IMR-90 (cell line): ENCODE data around the gene XYLT2. TPM values are rescaled to one million over a fixed set of nuclear protein-coding genes. Genes with fewer than 3 reads are reported as not detected.

Experiments used
- ATAC-seq: fragments of 200-7000 bp; cut with Tn5 transposase; 2 replicates; pipeline ENCODE4 v1.9.1; 2020; ENCODE audit warnings: low read depth, mild to moderate bottlenecking, moderate library complexity
- BruUV-seq: library from RNA; stranded (reverse); fragments of 400-500 nt; replicated peaks from 2 replicates; lab custom pipeline; 2021; lab: Mats Ljungman, UMichigan
- CTCF ChIA-PET: fragments of 300-600 bp; formaldehyde crosslinking; extraction: SDS; loops from one replicate; lab custom pipeline; 2021; ENCODE audit warnings: antibody characterized with exemption; lab: Yijun Ruan, JAX
- POLR2A ChIA-PET: fragments of 300-600 bp; sonication (Branson Sonifier 250); formaldehyde crosslinking; loops from one replicate; lab custom pipeline; 2022; ENCODE audit warnings: antibody characterized with exemption; ENCODE audit not compliant: unreplicated experiment; lab: Charles Lee
- DNase-seq: peaks from one replicate; pipeline ENCODE4 v3.0.0; 2013
- H2AFZ ChIP-seq: replicated peaks from 2 replicates; pipeline ENCODE3; 2013; ENCODE audit warnings: low read length, mild to moderate bottlenecking; ENCODE audit not compliant: poor library complexity
- H2AK5ac ChIP-seq: 2 replicates; pipeline ENCODE4 v1.6.1; 2013; ENCODE audit warnings: low read depth, low read length, inconsistent platforms
- H2AK9ac ChIP-seq: replicated peaks from 2 replicates; pipeline ENCODE3; 2013; ENCODE audit warnings: mild to moderate bottlenecking, low read depth, low read length, moderate library complexity; ENCODE audit not compliant: poor library complexity
- H2BK120ac ChIP-seq: 2 replicates; pipeline ENCODE4 v1.6.1; 2013; ENCODE audit warnings: low read depth, low read length, inconsistent platforms
- H2BK15ac ChIP-seq: 3 replicates; pipeline ENCODE4 v1.6.1; 2013; ENCODE audit warnings: low read depth, low read length, inconsistent platforms
- H2BK20ac ChIP-seq: 2 replicates; pipeline ENCODE4 v1.6.1; 2013; ENCODE audit warnings: low read depth, mild to moderate bottlenecking, inconsistent platforms, low read length, moderate library complexity
- H2BK5ac ChIP-seq: 2 replicates; pipeline ENCODE4 v1.6.1; 2013; ENCODE audit warnings: mild to moderate bottlenecking, low read depth, low read length, inconsistent platforms; ENCODE audit not compliant: poor library complexity, severe bottlenecking
- H3K14ac ChIP-seq: replicated peaks from 2 replicates; pipeline ENCODE4 v1.6.1; 2013; ENCODE audit warnings: low read depth, low read length, inconsistent platforms
- H3K18ac ChIP-seq: 2 replicates; pipeline ENCODE4 v1.6.1; 2013; ENCODE audit warnings: low read depth, low read length, control low read depth
- H3K23ac ChIP-seq: 2 replicates; pipeline ENCODE4 v1.6.1; 2013; ENCODE audit warnings: low read depth, low read length, inconsistent platforms
- H3K27ac ChIP-seq: 2 replicates; pipeline ENCODE4 v1.5.1; 2013; ENCODE audit warnings: mild to moderate bottlenecking, control low read depth, low read length; ENCODE audit not compliant: insufficient read depth
- H3K27me3 ChIP-seq: 2 replicates; pipeline ENCODE4 v1.6.1; 2013; ENCODE audit warnings: low read length; ENCODE audit not compliant: control insufficient read depth, insufficient read depth
- H3K36me3 ChIP-seq: 2 replicates; pipeline ENCODE4 v1.6.1; 2013; ENCODE audit warnings: low read length, mixed read lengths; ENCODE audit not compliant: control insufficient read depth, insufficient read depth
- H3K4ac ChIP-seq: 2 replicates; pipeline ENCODE4 v1.6.1; 2013; ENCODE audit warnings: low read depth, low read length, inconsistent platforms
- H3K4me1 ChIP-seq: 2 replicates; pipeline ENCODE4 v1.6.1; 2013; ENCODE audit warnings: low read length, mixed read lengths; ENCODE audit not compliant: control insufficient read depth, insufficient read depth
- H3K4me2 ChIP-seq: 2 replicates; pipeline ENCODE4 v1.6.1; 2013; ENCODE audit warnings: low read depth, mild to moderate bottlenecking, control low read depth, low read length, moderate library complexity
- H3K4me3 ChIP-seq: 2 replicates; pipeline ENCODE4 v1.5.1; 2013; ENCODE audit warnings: low read depth, mild to moderate bottlenecking, control low read depth, low read length, moderate library complexity; ENCODE audit not compliant: insufficient read depth
- H3K56ac ChIP-seq: 2 replicates; pipeline ENCODE4 v1.6.1; 2013; ENCODE audit warnings: low read length, inconsistent platforms; ENCODE audit not compliant: insufficient read depth; ENCODE audit errors: extremely low read depth
- H3K79me1 ChIP-seq, 2 experiments: 2 replicates each; pipeline ENCODE4 v1.6.1; 2013; ENCODE audit warnings: low read length in 2 of 2, inconsistent platforms in 1 of 2, low read depth in 1 of 2
- H3K9ac ChIP-seq: 2 replicates; pipeline ENCODE4 v1.6.1; 2013; ENCODE audit warnings: low read depth, low read length, control low read depth
- H3K9me1 ChIP-seq: 2 replicates; pipeline ENCODE4 v1.6.1; 2013; ENCODE audit warnings: low read length, inconsistent platforms; ENCODE audit not compliant: insufficient read depth
- H3K9me3 ChIP-seq: 2 replicates; pipeline ENCODE4 v1.6.1; 2013; ENCODE audit warnings: low read length; ENCODE audit not compliant: control insufficient read depth, insufficient read depth
- H4K20me1 ChIP-seq: 2 replicates; pipeline ENCODE4 v1.6.1; 2013; ENCODE audit warnings: low read length, inconsistent platforms; ENCODE audit not compliant: insufficient read depth
- H4K5ac ChIP-seq: 2 replicates; pipeline ENCODE4 v1.6.1; 2013; ENCODE audit warnings: mild to moderate bottlenecking, low read depth, low read length, control low read depth
- H4K8ac ChIP-seq, 2 experiments: 2 replicates each; pipeline ENCODE4 v1.6.1; 2013; ENCODE audit warnings: low read depth in 2 of 2, low read length in 2 of 2, control low read depth in 1 of 2, inconsistent platforms in 1 of 2
- H4K91ac ChIP-seq: 2 replicates; pipeline ENCODE4 v1.6.1; 2013; ENCODE audit warnings: low read depth, low read length, inconsistent platforms; ENCODE audit not compliant: insufficient read depth
- BHLHE40 ChIP-seq: fragments of 150-350 bp; IDR thresholded peaks from 2 replicates; pipeline ENCODE4 v1.6.1; 2016; ENCODE audit warnings: mild to moderate bottlenecking, low read depth, low read length
- ELK1 ChIP-seq: fragments of 150-350 bp; IDR thresholded peaks from 2 replicates; pipeline ENCODE4 v1.6.1; 2016; ENCODE audit warnings: low read depth, mild to moderate bottlenecking, low read length, moderate library complexity, borderline replicate concordance
- FOS ChIP-seq: fragments of 150-350 bp; IDR thresholded peaks from 2 replicates; pipeline ENCODE4 v1.6.1; 2016; ENCODE audit warnings: low read depth, low read length
- MAFK ChIP-seq: IDR thresholded peaks from 2 replicates; pipeline ENCODE4 v1.6.1; 2012; ENCODE audit warnings: low read depth, low read length, improper control_type of control experiment
- MAZ ChIP-seq: IDR thresholded peaks from 2 replicates; pipeline ENCODE4 v1.6.1; 2012; ENCODE audit warnings: low read depth, mild to moderate bottlenecking, low read length, improper control_type of control experiment, moderate library complexity, borderline replicate concordance
- MXI1 ChIP-seq: IDR thresholded peaks from 2 replicates; pipeline ENCODE4 v1.6.1; 2012; ENCODE audit warnings: low read depth, mild to moderate bottlenecking, low read length, moderate library complexity, borderline replicate concordance
- POLR2A ChIP-seq: IDR thresholded peaks from 2 replicates; pipeline ENCODE4 v1.6.1; 2012; ENCODE audit warnings: mild to moderate bottlenecking, low read depth, low read length
- RCOR1 ChIP-seq: IDR thresholded peaks from 2 replicates; pipeline ENCODE4 v1.6.1; 2012; ENCODE audit warnings: mild to moderate bottlenecking, low read length, improper control_type of control experiment; ENCODE audit not compliant: insufficient replicate concordance
- WGBS, 2 experiments: methylation state at CpG; one replicate each; pipeline versions ENCODE4 v1.1.5 to v1.1.7; 2013; ENCODE audit warnings: missing lambda C conversion rate in 2 of 2; ENCODE audit not compliant: insufficient read length in 1 of 2; ENCODE audit errors: extremely low coverage in 2 of 2; 5-methylcytosine and 5-hydroxymethylcytosine counted together
- dilution Hi-C: fragments of 300-500 bp; cut with HindIII; formaldehyde crosslinking; loops from one replicate; pipeline ENCODE4 v1.14.3; 2018; ENCODE audit warnings: low sequenced_read_pairs; ENCODE audit not compliant: unreplicated experiment
- in situ Hi-C: fragments of 300-500 bp; cut with MboI; formaldehyde crosslinking; loops from 3 replicates; pipeline ENCODE4 v1.14.3; 2019; ENCODE audit warnings: low sequenced_read_pairs, inconsistent platforms, mixed read lengths
- intact Hi-C: fragments of 100-400 bp; cut with micrococcal nuclease; formaldehyde crosslinking; loops from 2 replicates; pipeline ENCODE4 v1.10.0; 2022
- polyA plus RNA-seq, 3 experiments: library from polyadenylated mRNA; depleted of rRNA; stranded (reverse); fragments of >200 nt; gene quantifications; 2 replicates each; pipeline ENCODE4 v1.2.3, GENCODE V29; 2012; ENCODE audit warnings: low replicate concordance in 1 of 3
- total RNA-seq: library from RNA; depleted of rRNA; stranded (reverse); fragments of >200 nt; gene quantifications from 2 replicates; pipeline ENCODE4 v1.2.3, GENCODE V29; 2012
- TF ChIP-seq, protein P1 (sequence below): fragments of 150-350 bp; IDR thresholded peaks from 2 replicates; pipeline ENCODE4 v1.6.1; 2017; ENCODE audit warnings: mild to moderate bottlenecking, antibody characterized with exemption, low read length, low read depth

The XYLT2 gene
- total and polyA plus RNA-seq, 2 of the 4 experiments (the other 2 are of a cell fraction) = 27.7 to 31.9 TPM

DNA sequence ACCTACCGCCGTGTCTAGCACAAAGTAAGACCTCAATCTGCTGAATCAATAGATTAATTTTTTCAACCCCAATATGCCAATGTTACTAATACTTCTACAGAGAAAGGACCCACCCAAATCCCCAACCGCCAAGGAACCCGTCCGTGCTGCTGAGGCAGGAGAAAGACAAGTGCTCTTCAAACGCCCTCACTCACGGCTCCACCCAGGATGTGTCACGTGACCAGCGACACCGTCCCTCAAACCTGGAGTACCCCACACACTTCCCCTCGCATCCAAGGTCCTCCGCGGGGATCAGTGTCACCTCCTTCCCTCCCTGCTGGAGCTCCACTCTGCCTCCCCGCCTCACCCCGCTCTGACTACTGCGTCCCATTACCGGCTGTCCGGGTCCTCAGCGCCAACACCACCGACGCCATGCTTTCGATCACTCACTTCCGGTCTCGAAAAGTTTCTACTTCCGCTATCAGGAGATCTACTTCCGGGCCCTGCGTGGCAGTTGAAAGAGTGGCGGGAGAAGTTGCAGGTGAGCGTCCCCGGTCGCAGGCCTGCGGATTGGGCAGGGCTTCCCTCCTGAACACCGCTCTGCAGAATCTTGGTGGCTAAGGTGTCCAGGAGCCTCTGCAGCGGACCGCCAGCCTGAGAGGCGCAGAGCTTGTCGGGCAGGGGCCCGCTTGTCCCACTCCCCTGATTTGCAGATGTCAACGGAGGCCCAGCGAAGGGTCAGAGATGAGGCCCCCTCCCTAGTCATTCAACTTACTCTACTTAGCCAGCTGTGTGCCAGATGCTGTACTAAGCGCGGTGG lies 27.0 kb downstream of the XYLT2 start, which contains the start of the genes EME1 and MRPL27:
Gene EME1 (plus strand): TSS at position 472 of the 799 bp plus-strand sequence. CDS start 1,980 bp downstream, outside the sequence.
Gene MRPL27 (minus strand): TSS at position 427 of the 799 bp plus-strand sequence. CDS start 14 bp downstream, at position 413.
- peak; percentile 93 for ATAC-seq
- in situ Hi-C loops (no loop called here), intact Hi-C loops (no loop called here), dilution Hi-C loops (no loop called here)
- Histone ChIP-seq H2BK15ac (peak within 1 kb of the TSS; percentile 96; the same call in 1 of the 3 replicates), H3K9me3 (no peaks in the 10 kb centered on the region), H2AK5ac (peak within 1 kb of the TSS; percentile 91), H3K36me3 (peaks cover 17% of the 10 kb centered on the region), H3K27ac (peak within 1 kb of the TSS; percentile 95), H3K9ac (peak within 1 kb of the TSS; percentile 88), H3K18ac (peak within 1 kb of the TSS; percentile 94), H3K4me1 (no peaks in the 10 kb centered on the region), H4K8ac (peak within 1 kb of the TSS; percentile 74 to 100), H4K20me1 (no peaks in the 10 kb centered on the region), H3K23ac (peak within 1 kb of the TSS; percentile 96), H2BK20ac (peak within 1 kb of the TSS; percentile 84; the same call in 1 of the 2 replicates), H3K27me3 (no peaks in the 10 kb centered on the region), H3K4me3 (peak within 1 kb of the TSS; percentile 67), H2AFZ (peak within 1 kb of the TSS; percentile 98), H3K4me2 (peak within 1 kb of the TSS; percentile 88), H2BK120ac (peak within 1 kb of the TSS; percentile 96), H3K79me1 (peaks cover 33 to 45% of the 10 kb centered on the region in 2 experiments), H4K5ac (peak within 1 kb of the TSS; percentile 99), H3K4ac (peak within 1 kb of the TSS; percentile 99), H2AK9ac (peak within 1 kb of the TSS; percentile 98), H4K91ac (peak within 1 kb of the TSS; percentile 100), H2BK5ac (peak within 1 kb of the TSS; percentile 96), H3K56ac (peak within 1 kb of the TSS; percentile 98), H3K14ac (peak within 1 kb of the TSS; percentile 98), H3K9me1 (peaks cover 7% of the 10 kb centered on the region; the same call in 1 of the 2 replicates)
- 2% methylated on average over 9 of the region's 42 CpGs; no CpG with 5 or more reads in 1 of the 2 experiments for WGBS, 2 experiments
- POLR2A ChIA-PET = no interaction called here
- no TSS peak for BruUV-seq
- TF ChIP-seq FOS (no peak), MAZ (peak; percentile 10; the same call in 1 of the 2 replicates), BHLHE40 (peak; percentile 80), MAFK (peak; percentile 27; the same call in 1 of the 2 replicates), MXI1 (peak; percentile 95), POLR2A (peak; percentile 91), RCOR1 (no peak), ELK1 (peak; percentile 77; the same call in 1 of the 2 replicates)
- TF ChIP-seq, protein P1, sequence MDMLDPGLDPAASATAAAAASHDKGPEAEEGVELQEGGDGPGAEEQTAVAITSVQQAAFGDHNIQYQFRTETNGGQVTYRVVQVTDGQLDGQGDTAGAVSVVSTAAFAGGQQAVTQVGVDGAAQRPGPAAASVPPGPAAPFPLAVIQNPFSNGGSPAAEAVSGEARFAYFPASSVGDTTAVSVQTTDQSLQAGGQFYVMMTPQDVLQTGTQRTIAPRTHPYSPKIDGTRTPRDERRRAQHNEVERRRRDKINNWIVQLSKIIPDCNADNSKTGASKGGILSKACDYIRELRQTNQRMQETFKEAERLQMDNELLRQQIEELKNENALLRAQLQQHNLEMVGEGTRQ = peak; percentile 96
- CTCF ChIA-PET = interaction anchor here (0.6 kb wide), 1 partner anchor 78 kb away, joined by 3 read pairs; no protein-coding TSS in a partner anchor
- DNase-seq = peak; percentile 84
